Measurements from ENCODE around the gene SBF2.
"Not testable (repeated sequence)": the region's sequence is repeated elsewhere in the genome, so short reads cannot be mapped to it uniquely, and the experiment has no call there.

The SBF2 gene

GRCh38 chr11:9752091-9752490 is 541.9 kb downstream of the SBF2 start:
- no peaks in the 10 kb centered on the region for H3K36me3 ChIP-seq (ENCODE audit: control insufficient read depth, insufficient read depth, low read length)
- H3K4me3 ChIP-seq (ENCODE audit: low read length): no peak overlapping the region
- no peak overlapping the region for H3K9ac ChIP-seq (ENCODE audit: low read length)
- no peaks in the 10 kb centered on the region for H3K9me3 ChIP-seq (ENCODE audit: control insufficient read depth, low read length)
- H3K27me3 ChIP-seq (ENCODE audit: control insufficient read depth, insufficient read depth, low read length): no peaks in the 10 kb centered on the region
- no peaks in the 10 kb centered on the region for H3K4me1 ChIP-seq (ENCODE audit: control insufficient read depth, insufficient read depth, low read length)

- H3K9me3 ChIP-seq (ENCODE audit: control insufficient read depth, low read length): no peaks in the 10 kb centered on the region
- H3K9ac ChIP-seq (ENCODE audit: low read length): no peak overlapping the region
- H3K27me3 ChIP-seq (ENCODE audit: control insufficient read depth, insufficient read depth, low read length): no peaks in the 10 kb centered on the region
- H3K36me3 ChIP-seq (ENCODE audit: control insufficient read depth, insufficient read depth, low read length): no peaks in the 10 kb centered on the region
- H3K4me1 ChIP-seq (ENCODE audit: control insufficient read depth, insufficient read depth, low read length): no peaks in the 10 kb centered on the region
- no peak overlapping the region for H3K4me3 ChIP-seq (ENCODE audit: low read length)
Measured at GRCh38 chr11:9750551-9750950, 543.5 kb downstream of the SBF2 start.

GRCh38 chr11:9748361-9748970 is 545.6 kb downstream of the SBF2 start:
- Histone ChIP-seq H3K9ac (ENCODE audit: low read length) (no peak overlapping the region), H3K27me3 (ENCODE audit: control insufficient read depth, insufficient read depth, low read length) (no peaks in the 10 kb centered on the region), H3K36me3 (ENCODE audit: control insufficient read depth, insufficient read depth, low read length) (no peaks in the 10 kb centered on the region), H3K9me3 (ENCODE audit: control insufficient read depth, low read length) (no peaks in the 10 kb centered on the region), H3K4me3 (ENCODE audit: low read length) (no peak overlapping the region), H3K4me1 (ENCODE audit: control insufficient read depth, insufficient read depth, low read length) (no peaks in the 10 kb centered on the region)

- no peak overlapping the region for H3K4me3 ChIP-seq (ENCODE audit: low read length)
- no peaks in the 10 kb centered on the region for H3K36me3 ChIP-seq (ENCODE audit: control insufficient read depth, insufficient read depth, low read length)
- H3K9me3 ChIP-seq (ENCODE audit: control insufficient read depth, low read length): no peaks in the 10 kb centered on the region
- no peaks in the 10 kb centered on the region for H3K4me1 ChIP-seq (ENCODE audit: control insufficient read depth, insufficient read depth, low read length)
- no peak overlapping the region for H3K9ac ChIP-seq (ENCODE audit: low read length)
- no peaks in the 10 kb centered on the region for H3K27me3 ChIP-seq (ENCODE audit: control insufficient read depth, insufficient read depth, low read length)
Measured at GRCh38 chr11:9747828-9748227, 546.2 kb downstream of the SBF2 start.

- Histone ChIP-seq H3K36me3 (ENCODE audit: control insufficient read depth, insufficient read depth, low read length) (no peaks in the 10 kb centered on the region), H3K9me3 (ENCODE audit: control insufficient read depth, low read length) (no peaks in the 10 kb centered on the region), H3K9ac (ENCODE audit: low read length) (no peak overlapping the region), H3K4me1 (ENCODE audit: control insufficient read depth, insufficient read depth, low read length) (no peaks in the 10 kb centered on the region), H3K4me3 (ENCODE audit: low read length) (no peak overlapping the region), H3K27me3 (ENCODE audit: control insufficient read depth, insufficient read depth, low read length) (no peaks in the 10 kb centered on the region)
Measured at GRCh38 chr11:9747229-9747628, 546.8 kb downstream of the SBF2 start.

- H3K4me3 ChIP-seq (ENCODE audit: low read length): no peak overlapping the region
- H3K4me1 ChIP-seq (ENCODE audit: control insufficient read depth, insufficient read depth, low read length): no peaks in the 10 kb centered on the region
- H3K27me3 ChIP-seq (ENCODE audit: control insufficient read depth, insufficient read depth, low read length): no peaks in the 10 kb centered on the region
- no peaks in the 10 kb centered on the region for H3K9me3 ChIP-seq (ENCODE audit: control insufficient read depth, low read length)
- no peak overlapping the region for H3K9ac ChIP-seq (ENCODE audit: low read length)
- H3K36me3 ChIP-seq (ENCODE audit: control insufficient read depth, insufficient read depth, low read length): no peaks in the 10 kb centered on the region
Measured at GRCh38 chr11:9745411-9746211, 548.4 kb downstream of the SBF2 start.

- not testable (repeated sequence) for H3K9ac ChIP-seq (ENCODE audit: low read length); H3K4me1 ChIP-seq (ENCODE audit: control insufficient read depth, insufficient read depth, low read length); H3K9me3 ChIP-seq (ENCODE audit: control insufficient read depth, low read length); H3K4me3 ChIP-seq (ENCODE audit: low read length); H3K36me3 ChIP-seq (ENCODE audit: control insufficient read depth, insufficient read depth, low read length); H3K27me3 ChIP-seq (ENCODE audit: control insufficient read depth, insufficient read depth, low read length)
Measured at GRCh38 chr11:9743512-9743911, 550.5 kb downstream of the SBF2 start.

- no peak overlapping the region for H3K4me3 ChIP-seq (ENCODE audit: low read length)
- no peak overlapping the region for H3K9ac ChIP-seq (ENCODE audit: low read length)
- H3K36me3 ChIP-seq (ENCODE audit: control insufficient read depth, insufficient read depth, low read length): peaks cover 5% of the 10 kb centered on the region
- H3K9me3 ChIP-seq (ENCODE audit: control insufficient read depth, low read length): no peaks in the 10 kb centered on the region
- peaks cover 4% of the 10 kb centered on the region for H3K4me1 ChIP-seq (ENCODE audit: control insufficient read depth, insufficient read depth, low read length)
- H3K27me3 ChIP-seq (ENCODE audit: control insufficient read depth, insufficient read depth, low read length): no peaks in the 10 kb centered on the region
Measured at GRCh38 chr11:9741260-9741659, 552.8 kb downstream of the SBF2 start.

GRCh38 chr11:9740202-9740883 is 553.7 kb downstream of the SBF2 start:
- no peak overlapping the region for H3K9ac ChIP-seq (ENCODE audit: low read length)
- peaks cover 5% of the 10 kb centered on the region for H3K36me3 ChIP-seq (ENCODE audit: control insufficient read depth, insufficient read depth, low read length)
- H3K4me3 ChIP-seq (ENCODE audit: low read length): no peak overlapping the region

GRCh38 chr11:9739123-9739900 is 554.7 kb downstream of the SBF2 start:
- Histone ChIP-seq H3K9me3 (ENCODE audit: control insufficient read depth, low read length) (no peaks in the 10 kb centered on the region), H3K27me3 (ENCODE audit: control insufficient read depth, insufficient read depth, low read length) (no peaks in the 10 kb centered on the region), H3K9ac (ENCODE audit: low read length) (no peak overlapping the region), H3K4me3 (ENCODE audit: low read length) (no peak overlapping the region), H3K36me3 (ENCODE audit: control insufficient read depth, insufficient read depth, low read length) (peaks cover 5% of the 10 kb centered on the region), H3K4me1 (ENCODE audit: control insufficient read depth, insufficient read depth, low read length) (peaks cover 4% of the 10 kb centered on the region)

More at GRCh38 chr11:9740202-9740883, 553.7 kb downstream of the SBF2 start:
- Histone ChIP-seq H3K4me1 (ENCODE audit: control insufficient read depth, insufficient read depth, low read length) (peaks cover 4% of the 10 kb centered on the region), H3K27me3 (ENCODE audit: control insufficient read depth, insufficient read depth, low read length) (no peaks in the 10 kb centered on the region), H3K9me3 (ENCODE audit: control insufficient read depth, low read length) (no peaks in the 10 kb centered on the region)

GRCh38 chr11:9738707-9739106 is 555.3 kb downstream of the SBF2 start:
- peaks cover 5% of the 10 kb centered on the region for H3K36me3 ChIP-seq (ENCODE audit: control insufficient read depth, insufficient read depth, low read length)
- H3K9ac ChIP-seq (ENCODE audit: low read length): no peak overlapping the region
- H3K4me1 ChIP-seq (ENCODE audit: control insufficient read depth, insufficient read depth, low read length): peaks cover 4% of the 10 kb centered on the region
- H3K4me3 ChIP-seq (ENCODE audit: low read length): no peak overlapping the region
- no peaks in the 10 kb centered on the region for H3K27me3 ChIP-seq (ENCODE audit: control insufficient read depth, insufficient read depth, low read length)
- no peaks in the 10 kb centered on the region for H3K9me3 ChIP-seq (ENCODE audit: control insufficient read depth, low read length)

- Histone ChIP-seq H3K4me1 (ENCODE audit: control insufficient read depth, insufficient read depth, low read length) (peaks cover 4% of the 10 kb centered on the region), H3K36me3 (ENCODE audit: control insufficient read depth, insufficient read depth, low read length) (peaks cover 5% of the 10 kb centered on the region), H3K9me3 (ENCODE audit: control insufficient read depth, low read length) (no peaks in the 10 kb centered on the region), H3K4me3 (ENCODE audit: low read length) (no peak overlapping the region), H3K9ac (ENCODE audit: low read length) (no peak overlapping the region), H3K27me3 (ENCODE audit: control insufficient read depth, insufficient read depth, low read length) (no peaks in the 10 kb centered on the region)
Measured at GRCh38 chr11:9738116-9738515, 555.9 kb downstream of the SBF2 start.
